GM21526 (cell line): Measurements from ENCODE around the gene FOXP3.

ENCODE experiments used
- ATAC-seq: cut with Tn5 transposase; IDR thresholded peaks from one replicate; pipeline ENCODE4 v1.9.1; 2021; ENCODE audit warnings: moderate library complexity; ENCODE audit not compliant: unreplicated experiment, low FRiP score

The FOXP3 gene

GRCh38 chrX:49254639-49255038 lies 9.9 kb downstream of the FOXP3 start:
- no peak for ATAC-seq

GRCh38 chrX:49251325-49251724 lies 13.2 kb downstream of the FOXP3 start:
- no peak for ATAC-seq

DNA sequence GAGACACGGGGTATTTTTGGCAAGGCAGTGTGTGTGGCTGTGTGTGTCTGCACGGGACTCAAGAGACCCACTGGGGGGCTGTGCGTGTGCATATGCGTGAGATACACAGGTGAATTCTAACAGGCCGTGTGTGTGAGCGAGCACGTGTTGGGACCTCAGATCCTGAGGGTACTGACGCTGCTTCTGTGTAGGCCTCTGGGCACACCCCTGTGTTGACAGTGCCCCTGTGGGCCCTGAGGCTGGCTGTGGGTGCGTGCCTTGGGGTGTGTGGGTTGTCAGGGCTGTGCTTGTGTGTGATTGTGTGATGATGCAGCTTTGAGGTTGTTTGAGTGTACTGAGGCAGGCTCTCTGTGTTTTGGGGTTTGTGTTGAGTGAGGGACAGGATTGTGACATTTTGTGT lies 13.9 kb downstream of the FOXP3 start:
- no peak for ATAC-seq

- ATAC-seq = no peak
Observed at GRCh38 chrX:49250066-49250465, 14.4 kb downstream of the FOXP3 start.

GRCh38 chrX:49249616-49250015 lies 14.9 kb downstream of the FOXP3 start:
- no peak for ATAC-seq

DNA sequence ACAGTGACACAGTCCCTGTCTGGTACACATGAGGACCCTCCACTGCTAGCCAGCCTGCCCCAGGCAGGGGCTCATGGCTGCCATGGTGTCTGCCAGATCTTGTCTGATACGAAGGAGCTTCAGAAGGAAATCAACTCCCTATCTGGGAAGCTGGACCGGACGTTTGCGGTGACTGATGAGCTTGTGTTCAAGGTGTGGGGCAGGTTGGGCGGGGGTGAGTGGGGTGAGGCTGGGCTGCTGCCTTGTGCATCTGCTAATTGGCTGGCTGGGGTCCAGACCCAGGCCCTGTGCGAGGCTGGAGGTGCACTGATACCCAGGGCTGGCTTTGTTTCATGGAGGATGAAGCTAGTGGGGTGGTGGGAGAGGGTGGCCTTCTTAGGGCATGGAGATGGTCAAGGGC lies 15.4 kb downstream of the FOXP3 start:
- ATAC-seq = no peak

- ATAC-seq = no peak
Observed at GRCh38 chrX:49247916-49248811, 16.3 kb downstream of the FOXP3 start.

DNA sequence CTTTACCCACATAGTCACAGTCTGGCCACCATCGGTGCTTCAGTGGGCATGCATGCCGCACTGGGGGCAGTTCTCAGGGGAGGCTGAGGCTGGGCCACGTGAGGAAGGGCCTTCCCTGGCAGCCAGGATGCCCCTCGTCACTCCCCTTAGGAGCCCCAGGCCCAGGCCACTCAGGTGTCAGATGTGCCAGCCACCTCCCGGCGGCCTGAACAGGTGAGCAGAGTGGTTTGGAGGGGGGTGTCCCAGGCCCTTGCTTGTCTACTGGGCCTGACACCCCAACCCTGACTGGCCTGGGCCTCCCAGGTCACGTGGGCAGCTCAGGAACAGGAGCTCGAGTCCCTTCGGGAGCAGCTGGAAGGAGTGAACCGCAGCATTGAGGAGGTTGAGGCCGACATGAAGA lies 17.2 kb downstream of the FOXP3 start:
- no peak for ATAC-seq

DNA sequence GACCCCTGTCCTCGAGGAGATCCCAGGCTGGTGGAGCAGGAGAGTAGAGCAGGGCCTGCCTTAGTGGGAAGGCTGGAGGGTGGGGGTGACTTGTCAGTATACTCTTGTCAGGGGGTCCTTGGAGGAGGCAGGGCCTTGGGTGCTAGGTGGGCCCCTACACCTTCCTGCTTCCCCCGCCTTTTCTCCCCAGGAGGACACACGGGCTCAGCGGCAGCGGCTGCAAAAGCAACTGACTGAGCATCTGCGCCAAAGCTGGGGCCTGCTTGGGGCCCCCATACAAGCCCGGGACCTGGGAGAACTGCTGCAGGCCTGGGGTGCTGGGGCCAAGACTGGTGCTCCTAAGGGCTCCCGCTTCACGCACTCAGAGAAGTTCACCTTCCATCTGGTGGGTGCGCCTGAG lies 18.0 kb downstream of the FOXP3 start:
- ATAC-seq = no peak

DNA sequence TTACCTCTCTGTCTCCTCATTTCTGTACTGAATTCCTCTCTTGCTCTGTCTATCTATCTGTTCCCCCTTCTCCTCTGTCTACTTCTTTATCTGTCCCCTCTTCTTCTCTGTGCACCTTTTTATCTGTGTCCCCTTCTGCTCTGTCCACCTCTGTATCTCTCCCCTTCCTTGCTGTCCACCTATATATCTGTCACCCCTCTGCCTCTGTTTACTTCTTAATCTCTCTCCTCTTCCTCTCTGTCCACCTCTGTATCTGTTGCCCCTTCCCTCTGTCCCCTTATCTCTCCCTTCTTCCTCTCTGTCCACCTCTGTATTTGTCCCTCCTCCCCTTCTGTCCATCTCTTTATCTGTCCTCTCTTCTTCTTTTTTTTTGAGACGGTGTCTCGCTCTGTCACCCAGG lies 20.3 kb downstream of the FOXP3 start:
- ATAC-seq = no peak

GRCh38 chrX:49243166-49243565 lies 21.3 kb downstream of the FOXP3 start:
- no peak for ATAC-seq

GRCh38 chrX:49242545-49243066 lies 21.9 kb downstream of the FOXP3 start:
- ATAC-seq = no peak

- ATAC-seq = no peak
Observed at GRCh38 chrX:49238735-49239134, 25.8 kb downstream of the FOXP3 start.

- no peak for ATAC-seq
Observed at GRCh38 chrX:49237060-49237459, 27.4 kb downstream of the FOXP3 start.

GRCh38 chrX:49233887-49234555 lies 30.5 kb downstream of the FOXP3 start:
- ATAC-seq = no peak

DNA sequence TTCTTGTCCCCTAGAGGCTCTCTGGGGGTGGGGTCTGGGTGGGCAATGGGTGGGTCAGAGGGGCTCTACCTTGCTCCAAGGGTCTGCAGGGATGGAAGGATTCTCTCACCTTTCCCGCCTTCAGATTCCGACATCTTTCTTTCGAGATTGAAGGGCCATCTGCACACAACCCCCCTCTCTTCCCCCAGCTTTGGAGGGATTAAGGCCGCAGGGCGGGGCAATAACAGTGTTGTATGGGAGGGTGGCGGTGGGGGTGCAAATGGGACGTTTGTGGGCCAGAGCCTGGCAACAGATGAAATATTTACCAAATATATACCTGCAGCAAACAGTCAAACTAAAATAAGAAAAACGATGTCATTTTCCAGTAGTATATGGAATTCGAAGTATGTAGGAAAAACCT lies 31.3 kb downstream of the FOXP3 start, which contains the start of gene CACNA1F:
Gene CACNA1F (minus strand): TSS at position 165 of the 400 bp plus-strand sequence. CDS start 31 bp downstream, at position 134.
- ATAC-seq = no peak

GRCh38 chrX:49232525-49232924 lies 32.0 kb downstream of the FOXP3 start:
- no peak for ATAC-seq

GRCh38 chrX:49231333-49232000 lies 33.0 kb downstream of the FOXP3 start:
- no peak for ATAC-seq

DNA sequence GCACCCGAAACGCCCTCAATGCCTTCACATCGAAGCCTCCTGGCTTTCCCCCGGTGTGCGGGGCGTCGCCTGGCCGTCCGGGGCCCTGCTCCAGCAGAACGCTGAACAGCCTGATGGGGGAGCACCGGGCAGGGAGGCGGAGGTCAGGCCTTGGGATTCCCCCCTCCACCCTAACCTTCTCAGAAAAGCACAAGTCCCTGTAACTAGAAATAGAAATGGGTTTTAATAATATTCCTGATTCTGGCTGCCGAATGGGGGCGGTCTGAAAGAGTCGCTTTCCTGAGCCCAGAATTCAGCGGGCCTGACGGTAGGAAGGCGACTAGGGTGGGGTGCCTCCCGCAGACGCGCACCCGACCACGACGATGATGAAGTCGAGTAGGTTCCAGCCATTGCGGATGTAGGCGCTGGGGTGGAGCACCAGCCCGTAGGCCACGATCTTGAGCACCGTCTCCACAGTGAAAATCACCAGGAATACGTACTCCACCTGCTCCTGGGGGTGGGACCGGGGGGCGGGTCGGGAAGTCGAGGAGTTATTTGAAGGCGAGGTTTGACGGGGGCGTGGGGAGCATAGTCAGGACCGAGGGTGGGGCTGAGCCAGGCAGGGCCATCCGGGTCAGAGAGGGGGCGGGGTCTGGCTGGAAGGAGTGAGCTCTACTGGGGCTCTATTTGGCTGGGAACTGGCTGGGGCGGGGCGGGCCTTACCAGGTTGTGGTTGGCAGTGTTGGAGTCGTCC lies 33.8 kb downstream of the FOXP3 start:
- ATAC-seq = peak; percentile 47

- ATAC-seq = no peak
Observed at GRCh38 chrX:49228185-49228584, 36.3 kb downstream of the FOXP3 start.
